ENCODE measurements around the gene MYH14. TPM values are rescaled to one million over a fixed set of nuclear protein-coding genes. Genes with fewer than 3 reads are reported as not detected.

MYH14 gene
- total RNA-seq, 5 donors from 2014 or later (not counting 1 experiment from before 2014, with no cell fraction given) = 0.23 to 0.79 (median 0.70) TPM; not detected in 2

DNA sequence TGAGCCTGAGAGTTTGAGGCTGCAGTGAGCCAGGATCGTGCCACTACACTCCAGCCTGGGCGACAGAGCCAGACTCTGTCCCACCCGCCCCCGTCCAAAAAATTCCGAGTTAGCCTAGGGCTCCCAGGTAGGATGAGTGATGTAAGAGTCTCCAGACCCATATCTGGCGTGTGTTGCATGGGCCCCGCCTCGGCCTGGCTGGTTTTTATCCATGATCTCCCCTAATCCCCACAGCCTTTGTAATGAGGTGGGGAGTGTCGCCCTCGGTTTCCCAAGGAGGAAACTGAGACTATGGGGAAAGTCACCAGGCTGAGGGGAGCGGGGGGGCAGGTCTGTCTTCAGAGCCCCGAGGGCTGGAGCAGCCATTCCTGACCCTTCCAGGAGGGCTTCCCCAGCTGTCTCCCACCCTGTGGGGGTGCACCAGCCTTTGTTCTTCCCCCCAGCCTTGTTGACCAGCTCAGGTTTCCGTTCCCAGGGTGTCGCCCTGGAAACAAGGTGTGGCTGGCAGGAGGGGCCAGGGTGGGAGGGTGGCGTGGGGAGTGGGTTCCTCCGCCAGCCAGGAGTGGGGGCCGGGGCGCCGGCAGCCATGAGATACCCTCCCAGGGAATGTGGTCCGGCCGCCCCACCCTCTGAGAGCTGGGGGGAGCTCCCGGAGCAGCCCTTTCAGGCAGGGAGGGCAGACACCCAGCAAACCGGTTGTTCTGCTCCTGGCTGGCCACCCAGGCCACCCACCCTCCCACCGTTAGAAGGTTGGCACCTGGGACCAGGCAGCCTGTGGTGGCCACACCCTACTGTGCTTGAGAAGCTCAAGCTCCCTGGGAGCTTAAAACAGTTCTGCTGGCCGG lies 11.5 kb downstream of the MYH14 start:
- CTCF ChIA-PET = no interaction called here
- no peak overlapping the region for H3K4me3 ChIP-seq (ENCODE audit: control insufficient read depth in 1 of 2, extremely low read depth in 1 of 2, low read length in 1 of 2)
- H3K36me3 ChIP-seq (ENCODE audit: control insufficient read depth in 2 of 2, extremely low read depth in 1 of 2, insufficient read depth in 1 of 2, low read length in 1 of 2) = no peaks in the 10 kb centered on the region
- H3K27ac ChIP-seq (ENCODE audit: low read length) = no peak overlapping the region
- H3K4me3 Mint-ChIP-seq = no peak overlapping the region
- 22% methylated on average over 9 of the region's 25 CpGs for WGBS (ENCODE audit: insufficient coverage)
- H3K27me3 Mint-ChIP-seq = peaks cover 5 to 14% of the 10 kb centered on the region in 2 donors
- peaks cover 3 to 12% (median 6%) of the 10 kb centered on the region in 3 donors for H3K9me3 Mint-ChIP-seq
- no peaks in the 10 kb centered on the region for H3K4me1 Mint-ChIP-seq
- DNase-seq = no peak
- H3K27me3 ChIP-seq (replicated peaks in 1 of 2; ENCODE audit: control insufficient read depth in 2 of 2, extremely low read depth in 1 of 2, insufficient read depth in 2 of 2, low read length in 1 of 2) = peaks cover 3 to 34% of the 10 kb centered on the region in 2 experiments
- no peaks in the 10 kb centered on the region for H3K36me3 Mint-ChIP-seq
- no peaks in the 10 kb centered on the region for H3K9me3 ChIP-seq
- ATAC-seq (replicated peaks in 1 of 4) = no peak
- H3K27ac Mint-ChIP-seq = no peak overlapping the region
- POLR2A ChIA-PET = no interaction called here
- no peaks in the 10 kb centered on the region for H3K4me1 ChIP-seq (ENCODE audit: control insufficient read depth in 1 of 2, extremely low read depth in 1 of 2, insufficient read depth in 2 of 2, low read length in 2 of 2)

DNA sequence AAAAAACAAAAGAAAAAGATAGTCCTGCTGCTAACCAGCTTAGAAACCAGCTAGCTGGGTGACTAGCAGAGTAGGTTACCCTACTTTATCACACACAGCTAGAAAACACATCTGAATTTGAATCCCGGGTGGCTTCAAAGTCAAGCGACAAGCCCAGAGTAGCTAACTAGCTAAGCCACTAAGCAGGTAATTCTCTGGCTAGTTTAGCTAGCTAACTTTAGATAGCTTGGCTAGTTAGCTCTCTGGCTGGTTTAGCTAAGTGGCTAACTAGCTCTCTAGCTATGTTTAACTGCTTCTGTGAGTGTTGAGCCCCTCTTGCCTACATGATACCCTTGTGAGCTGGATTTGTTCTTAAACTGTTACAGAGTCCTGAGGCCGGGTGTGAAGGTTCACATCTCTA lies 12.4 kb downstream of the MYH14 start:
- no peak overlapping the region for H3K27ac ChIP-seq (ENCODE audit: low read length)
- Mint-ChIP-seq H3K27me3 (peaks cover 5 to 14% of the 10 kb centered on the region in 2 donors), H3K4me3 (no peak overlapping the region), H3K9me3 (peaks cover 3 to 12% (median 6%) of the 10 kb centered on the region in 3 donors), H3K36me3 (no peaks in the 10 kb centered on the region), H3K27ac (no peak overlapping the region), H3K4me1 (no peaks in the 10 kb centered on the region)
- H3K9me3 ChIP-seq = no peaks in the 10 kb centered on the region
- peaks cover 3 to 32% of the 10 kb centered on the region in 2 experiments for H3K27me3 ChIP-seq (replicated peaks in 1 of 2; ENCODE audit: control insufficient read depth in 2 of 2, extremely low read depth in 1 of 2, insufficient read depth in 2 of 2, low read length in 1 of 2)
- POLR2A ChIA-PET = no interaction called here
- DNase-seq (no peak), ATAC-seq (replicated peaks in 1 of 4) (no peak)
- H3K4me1 ChIP-seq (ENCODE audit: control insufficient read depth in 1 of 2, extremely low read depth in 1 of 2, insufficient read depth in 2 of 2, low read length in 2 of 2) = no peaks in the 10 kb centered on the region
- H3K36me3 ChIP-seq (ENCODE audit: control insufficient read depth in 2 of 2, extremely low read depth in 1 of 2, insufficient read depth in 1 of 2, low read length in 1 of 2) = no peaks in the 10 kb centered on the region
- CTCF ChIA-PET = no interaction called here
- H3K4me3 ChIP-seq (ENCODE audit: control insufficient read depth in 1 of 2, extremely low read depth in 1 of 2, low read length in 1 of 2) = no peak overlapping the region
- WGBS (ENCODE audit: insufficient coverage) = 100% methylated on average over 2 of the region's 3 CpGs

DNA sequence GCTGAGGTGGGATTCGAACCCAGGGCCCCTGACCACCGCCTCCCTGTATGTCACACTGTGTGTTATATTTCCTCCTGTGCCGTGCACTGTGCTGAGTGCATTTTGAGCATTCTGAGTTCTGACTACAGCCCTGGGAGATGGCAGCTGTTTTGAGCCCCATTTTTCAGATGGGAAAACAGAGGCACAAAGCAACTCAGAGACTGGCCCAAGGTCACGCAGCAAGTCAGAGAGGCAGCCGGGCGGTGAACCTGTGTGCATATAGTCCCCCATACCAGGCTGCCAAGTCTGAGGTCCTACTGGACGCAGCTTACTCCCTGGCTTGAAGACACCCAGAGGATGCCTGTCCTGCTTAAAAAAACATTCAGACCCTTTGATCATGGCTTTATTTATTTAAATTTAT lies 17.7 kb downstream of the MYH14 start:
- 96% methylated on average over 4 of the region's 7 CpGs for WGBS (ENCODE audit: insufficient coverage)
- peaks cover 0 to 34% of the 10 kb centered on the region in 2 experiments for H3K27me3 ChIP-seq (replicated peaks in 1 of 2; ENCODE audit: control insufficient read depth in 2 of 2, extremely low read depth in 1 of 2, insufficient read depth in 2 of 2, low read length in 1 of 2)
- no peak overlapping the region for H3K27ac Mint-ChIP-seq
- H3K4me3 Mint-ChIP-seq = no peak overlapping the region
- no peaks in the 10 kb centered on the region for H3K36me3 ChIP-seq (ENCODE audit: control insufficient read depth in 2 of 2, extremely low read depth in 1 of 2, insufficient read depth in 1 of 2, low read length in 1 of 2)
- no peaks in the 10 kb centered on the region for H3K36me3 Mint-ChIP-seq
- DNase-seq (no peak), ATAC-seq (replicated peaks in 1 of 4) (no peak)
- peaks cover 17 to 29% of the 10 kb centered on the region in 2 donors for H3K27me3 Mint-ChIP-seq
- CTCF ChIA-PET = no interaction called here
- peaks cover 3 to 9% (median 5%) of the 10 kb centered on the region in 3 donors for H3K9me3 Mint-ChIP-seq
- H3K4me1 Mint-ChIP-seq = no peaks in the 10 kb centered on the region
- H3K4me3 ChIP-seq (ENCODE audit: control insufficient read depth in 1 of 2, extremely low read depth in 1 of 2, low read length in 1 of 2) = no peak overlapping the region
- no peaks in the 10 kb centered on the region for H3K9me3 ChIP-seq
- POLR2A ChIA-PET = no interaction called here
- no peaks in the 10 kb centered on the region for H3K4me1 ChIP-seq (ENCODE audit: control insufficient read depth in 1 of 2, extremely low read depth in 1 of 2, insufficient read depth in 2 of 2, low read length in 2 of 2)
- H3K27ac ChIP-seq (ENCODE audit: low read length) = no peak overlapping the region

DNA sequence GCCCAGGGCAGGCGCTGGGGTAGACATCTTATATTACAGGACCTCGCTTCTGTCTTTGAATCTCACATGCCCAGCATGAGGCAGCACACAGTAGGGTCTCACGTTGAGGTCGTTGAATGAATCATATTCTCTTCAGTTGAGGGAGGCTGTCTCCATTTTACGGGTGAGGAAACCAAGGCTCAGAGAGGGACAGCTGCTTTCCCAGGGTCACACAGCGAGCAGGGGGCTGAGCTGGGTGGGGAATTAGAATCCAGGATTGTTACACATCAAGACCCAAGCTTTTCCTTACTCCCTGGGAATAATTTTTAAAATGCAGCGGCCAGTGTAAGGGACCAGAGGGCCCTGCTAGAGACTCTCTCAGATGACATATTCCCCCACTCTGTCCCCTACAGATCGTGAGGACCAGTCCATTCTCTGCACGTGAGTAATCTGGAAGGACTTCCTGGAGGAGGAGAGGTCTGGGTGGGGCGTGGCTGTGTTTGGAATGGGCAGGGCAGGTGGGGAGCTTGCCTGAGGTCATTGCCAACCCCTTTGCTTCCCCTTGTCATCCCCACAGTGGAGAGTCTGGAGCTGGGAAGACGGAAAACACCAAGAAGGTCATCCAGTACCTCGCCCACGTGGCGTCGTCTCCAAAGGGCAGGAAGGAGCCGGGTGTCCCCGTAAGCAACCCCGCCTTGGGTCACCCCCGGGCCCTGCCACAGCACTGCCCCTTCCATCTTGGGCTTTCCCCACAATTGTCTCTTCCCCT lies 19.4 kb downstream of the MYH14 start:
- Histone ChIP-seq H3K27ac (ENCODE audit: low read length) (no peak overlapping the region), H3K9me3 (no peaks in the 10 kb centered on the region), H3K27me3 (replicated peaks in 1 of 2; ENCODE audit: control insufficient read depth in 2 of 2, extremely low read depth in 1 of 2, insufficient read depth in 2 of 2, low read length in 1 of 2) (peaks cover 0 to 25% of the 10 kb centered on the region in 2 experiments), H3K4me3 (ENCODE audit: control insufficient read depth in 1 of 2, extremely low read depth in 1 of 2, low read length in 1 of 2) (no peak overlapping the region), H3K4me1 (ENCODE audit: control insufficient read depth in 1 of 2, extremely low read depth in 1 of 2, insufficient read depth in 2 of 2, low read length in 2 of 2) (no peaks in the 10 kb centered on the region), H3K36me3 (ENCODE audit: control insufficient read depth in 2 of 2, extremely low read depth in 1 of 2, insufficient read depth in 1 of 2, low read length in 1 of 2) (no peaks in the 10 kb centered on the region)
- no peak for DNase-seq
- ChIA-PET CTCF (no interaction called here), POLR2A (no interaction called here)
- Mint-ChIP-seq H3K36me3 (no peaks in the 10 kb centered on the region), H3K9me3 (peaks cover 3 to 9% (median 5%) of the 10 kb centered on the region in 3 donors), H3K4me1 (no peaks in the 10 kb centered on the region), H3K4me3 (no peak overlapping the region), H3K27ac (no peak overlapping the region), H3K27me3 (peaks cover 12 to 22% of the 10 kb centered on the region in 2 donors)
- WGBS (ENCODE audit: insufficient coverage) = 85% methylated on average over 11 of the region's 19 CpGs
- no peak for ATAC-seq (replicated peaks in 1 of 4)

DNA sequence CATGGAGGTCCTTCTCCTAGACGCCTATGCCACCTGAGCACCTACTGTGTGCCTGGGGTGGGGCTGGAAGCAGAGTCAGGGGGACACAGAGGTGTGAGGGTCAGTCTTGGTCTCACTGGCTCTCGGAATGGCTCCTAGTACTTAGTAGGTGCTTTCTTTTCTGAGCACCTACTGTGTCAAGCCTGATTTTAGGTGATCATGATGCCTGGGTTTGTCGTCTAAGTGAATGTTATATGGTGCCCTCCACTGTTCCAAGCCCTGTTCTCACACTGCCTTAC lies 20.0 kb downstream of the MYH14 start:
- POLR2A ChIA-PET = no interaction called here
- H3K27me3 Mint-ChIP-seq = peaks cover 12 to 22% of the 10 kb centered on the region in 2 donors

DNA sequence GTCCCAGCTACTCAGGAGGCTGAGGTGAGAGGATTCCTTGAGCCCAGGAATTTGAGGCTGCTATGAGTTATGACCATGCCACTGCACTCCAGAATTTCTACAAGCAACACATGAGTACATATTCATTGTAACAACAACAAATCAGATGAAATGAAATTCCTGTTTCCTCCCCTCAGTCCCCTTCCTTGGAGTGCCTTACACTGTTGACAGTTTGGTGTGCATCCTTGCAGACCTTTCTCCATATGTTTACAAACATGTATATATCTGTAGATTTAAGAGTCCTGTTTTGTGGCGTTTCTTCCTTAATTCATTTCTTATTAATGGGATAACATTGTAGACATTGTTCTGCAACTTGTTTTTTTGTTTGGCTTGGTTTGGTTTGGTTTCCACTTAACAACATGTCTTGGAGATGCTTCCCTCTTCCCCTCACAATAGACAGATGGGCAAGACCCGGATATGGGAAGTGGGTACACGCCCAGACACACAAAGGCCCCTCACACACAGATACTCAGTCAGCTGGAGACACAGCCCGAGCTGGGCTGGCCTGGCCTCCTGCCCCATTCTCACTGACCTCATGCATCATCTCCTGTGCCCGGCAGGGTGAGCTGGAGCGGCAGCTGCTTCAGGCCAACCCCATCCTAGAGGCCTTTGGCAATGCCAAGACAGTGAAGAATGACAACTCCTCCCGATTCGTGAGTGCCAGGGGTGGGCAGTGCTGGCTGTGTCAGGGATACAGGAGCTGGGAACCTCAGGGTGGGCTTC lies 21.7 kb downstream of the MYH14 start:
- H3K27me3 Mint-ChIP-seq = peaks cover 15 to 30% of the 10 kb centered on the region in 2 donors

More for the DNA sequence above, 20.0 kb downstream of the MYH14 start:
- CTCF ChIA-PET = no interaction called here
- Mint-ChIP-seq H3K4me3 (no peak overlapping the region), H3K4me1 (no peaks in the 10 kb centered on the region), H3K36me3 (no peaks in the 10 kb centered on the region), H3K27ac (no peak overlapping the region), H3K9me3 (peaks cover 3 to 9% (median 5%) of the 10 kb centered on the region in 3 donors)
- Histone ChIP-seq H3K27ac (ENCODE audit: low read length) (no peak overlapping the region), H3K36me3 (ENCODE audit: control insufficient read depth in 2 of 2, extremely low read depth in 1 of 2, insufficient read depth in 1 of 2, low read length in 1 of 2) (no peaks in the 10 kb centered on the region), H3K27me3 (replicated peaks in 1 of 2; ENCODE audit: control insufficient read depth in 2 of 2, extremely low read depth in 1 of 2, insufficient read depth in 2 of 2, low read length in 1 of 2) (peaks cover 0 to 24% of the 10 kb centered on the region in 2 experiments), H3K4me3 (ENCODE audit: control insufficient read depth in 1 of 2, extremely low read depth in 1 of 2, low read length in 1 of 2) (no peak overlapping the region), H3K4me1 (ENCODE audit: control insufficient read depth in 1 of 2, extremely low read depth in 1 of 2, insufficient read depth in 2 of 2, low read length in 2 of 2) (no peaks in the 10 kb centered on the region), H3K9me3 (no peaks in the 10 kb centered on the region)
- WGBS (ENCODE audit: insufficient coverage) = 83% methylated on average over 1 of the region's 3 CpGs
- DNase-seq = no peak
- no peak for ATAC-seq (replicated peaks in 1 of 4)

More for the DNA sequence above, 21.7 kb downstream of the MYH14 start:
- Mint-ChIP-seq H3K4me3 (no peak overlapping the region), H3K36me3 (no peaks in the 10 kb centered on the region), H3K27ac (no peak overlapping the region), H3K9me3 (peaks cover 3 to 9% (median 5%) of the 10 kb centered on the region in 3 donors), H3K4me1 (no peaks in the 10 kb centered on the region)
- WGBS (ENCODE audit: insufficient coverage) = 72% methylated on average over 7 of the region's 8 CpGs
- H3K4me1 ChIP-seq (ENCODE audit: control insufficient read depth in 1 of 2, extremely low read depth in 1 of 2, insufficient read depth in 2 of 2, low read length in 2 of 2) = no peaks in the 10 kb centered on the region
- H3K27me3 ChIP-seq (replicated peaks in 1 of 2; ENCODE audit: control insufficient read depth in 2 of 2, extremely low read depth in 1 of 2, insufficient read depth in 2 of 2, low read length in 1 of 2) = peaks cover 0 to 29% of the 10 kb centered on the region in 2 experiments
- H3K9me3 ChIP-seq = no peaks in the 10 kb centered on the region
- POLR2A ChIA-PET = no interaction called here
- H3K27ac ChIP-seq (ENCODE audit: low read length) = no peak overlapping the region
- ATAC-seq (replicated peaks in 1 of 4) (no peak), DNase-seq (no peak)
- CTCF ChIA-PET = no interaction called here
- H3K4me3 ChIP-seq (ENCODE audit: control insufficient read depth in 1 of 2, extremely low read depth in 1 of 2, low read length in 1 of 2) = no peak overlapping the region
- no peaks in the 10 kb centered on the region for H3K36me3 ChIP-seq (ENCODE audit: control insufficient read depth in 2 of 2, extremely low read depth in 1 of 2, insufficient read depth in 1 of 2, low read length in 1 of 2)

All from T-cell (primary cell).